Smooth muscle cell (in vitro differentiated cells): Measurements from ENCODE around the gene IRF7. TPM values are rescaled to one million over a fixed set of nuclear protein-coding genes. Genes with fewer than 3 reads are reported as not detected.

ENCODE experiments used
- DNase-seq: peaks from one replicate; lab custom pipeline; 2025; ENCODE audit not compliant: unreplicated experiment; lab: John Stamatoyannopoulos, UW
- H2AFZ ChIP-seq: fragments of 200-600 bp; sonication (generic); 2 replicates; pipeline ENCODE4 v1.6.0; 2016; ENCODE audit warnings: antibody characterized with exemption, low read depth, mild to moderate bottlenecking
- H3F3A ChIP-seq: fragments of 200-600 bp; sonication (generic); 2 replicates; pipeline ENCODE4 v1.6.0; 2017; ENCODE audit warnings: antibody characterized with exemption, low read depth
- H3K27ac ChIP-seq: fragments of 200-600 bp; sonication (generic); 2 replicates; pipeline ENCODE4 v1.5.1; 2016; ENCODE audit warnings: low read depth, mild to moderate bottlenecking
- H3K27me3 ChIP-seq: fragments of 200-600 bp; sonication (generic); 2 replicates; pipeline ENCODE4 v1.6.1; 2016; ENCODE audit warnings: low read depth, mild to moderate bottlenecking
- H3K36me3 ChIP-seq: fragments of 200-600 bp; sonication (generic); 2 replicates; pipeline ENCODE4 v1.5.1; 2016; ENCODE audit warnings: low read depth
- H3K4me1 ChIP-seq: fragments of 200-600 bp; sonication (generic); 2 replicates; pipeline ENCODE4 v1.5.1; 2016; ENCODE audit warnings: low read depth
- H3K4me2 ChIP-seq: fragments of 200-600 bp; sonication (generic); 2 replicates; pipeline ENCODE4 v1.6.0; 2016; ENCODE audit warnings: mild to moderate bottlenecking
- H3K4me3 ChIP-seq: fragments of 200-600 bp; sonication (generic); 2 replicates; pipeline ENCODE4 v1.5.1; 2016; ENCODE audit warnings: mild to moderate bottlenecking
- H3K79me2 ChIP-seq: fragments of 200-600 bp; sonication (generic); 2 replicates; pipeline ENCODE4 v1.6.0; 2016; ENCODE audit warnings: low read depth, mild to moderate bottlenecking
- H3K9ac ChIP-seq: fragments of 200-600 bp; sonication (generic); 2 replicates; pipeline ENCODE4 v1.6.0; 2016; ENCODE audit warnings: low read depth
- H3K9me3 ChIP-seq: fragments of 200-600 bp; sonication (generic); replicated peaks from 2 replicates; pipeline ENCODE4 v1.5.1; 2016; ENCODE audit warnings: low read depth
- H4K20me1 ChIP-seq: fragments of 200-600 bp; sonication (generic); 2 replicates; pipeline ENCODE4 v1.6.0; 2016; ENCODE audit warnings: low read depth
- CTCF ChIP-seq: fragments of 200-600 bp; sonication (generic); IDR thresholded peaks from 2 replicates; pipeline ENCODE4 v1.5.1; 2017; ENCODE audit warnings: borderline replicate concordance, mild to moderate bottlenecking, antibody characterized with exemption; ENCODE audit not compliant: insufficient read depth, poor library complexity, severe bottlenecking
- WGBS: methylation state at CpG from one replicate; pipeline ENCODE4 v1.1.7; 2016; ENCODE audit warnings: low lambda C conversion rate; 5-methylcytosine and 5-hydroxymethylcytosine counted together
- polyA plus RNA-seq: library from polyadenylated mRNA; unstranded; fragments of >200 nt; fragmentation: Nextera tagmentation; extraction: Ambion mirVana; gene quantifications from 2 replicates; pipeline ENCODE4 v1.2.1, GENCODE V29; 2016
- total RNA-seq: library from RNA; depleted of rRNA; stranded (reverse); fragments of >200 nt; gene quantifications from 2 replicates; pipeline ENCODE4 v1.2.3, GENCODE V29; 2014

Gene IRF7
- total and polyA plus RNA-seq, 2 experiments from 2014 or later = 7.1 to 14.3 TPM

GRCh38 chr11:603154-603553 is 12.6 kb downstream of the IRF7 start:
- Histone ChIP-seq H3K4me2 (no peak overlapping the region), H3K27me3 (no peaks in the 10 kb centered on the region), H3F3A (no peaks in the 10 kb centered on the region), H3K4me1 (no peaks in the 10 kb centered on the region), H3K79me2 (no peaks in the 10 kb centered on the region), H2AFZ (no peak overlapping the region), H3K27ac (no peak overlapping the region), H3K36me3 (peaks cover 15% of the 10 kb centered on the region), H3K9me3 (no peaks in the 10 kb centered on the region), H3K9ac (no peak overlapping the region), H3K4me3 (no peak overlapping the region), H4K20me1 (peaks cover 50% of the 10 kb centered on the region)
- WGBS = 96% methylated on average over 13 of the region's 13 CpGs
- DNase-seq = no peak
- no peak for TF ChIP-seq CTCF

DNA sequence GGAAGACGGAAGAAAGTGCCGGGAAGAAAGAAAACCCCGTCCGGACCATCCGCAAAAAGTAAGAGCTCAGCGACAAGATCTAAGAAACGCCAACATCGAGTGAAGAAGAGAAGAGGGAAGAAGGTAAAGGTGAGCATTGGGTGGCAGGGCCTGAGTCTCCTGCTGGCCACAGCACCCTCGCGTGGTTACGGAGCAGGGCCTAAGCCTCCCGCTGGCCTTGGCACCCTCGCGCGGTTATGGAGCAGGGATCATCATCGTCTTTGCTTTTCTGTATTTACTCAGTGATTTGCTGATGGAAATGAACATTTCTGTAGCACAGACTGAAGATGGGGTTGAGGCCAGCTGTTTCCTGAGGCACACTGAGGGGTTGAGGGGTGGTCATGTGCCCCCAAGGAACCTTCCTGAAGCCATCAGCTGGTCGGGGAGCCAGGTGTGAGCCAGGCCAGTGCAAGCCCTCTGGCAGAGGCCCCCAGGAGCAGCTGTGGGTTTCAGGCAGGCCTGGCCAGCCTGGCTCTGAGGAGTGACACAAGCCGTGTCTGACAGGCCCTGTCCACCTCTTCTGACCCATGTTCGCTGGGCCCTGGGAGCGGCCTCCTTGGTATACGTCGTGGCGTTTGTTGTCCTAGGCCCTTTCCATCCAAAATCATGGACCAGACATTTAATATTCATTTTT is 14.0 kb downstream of the IRF7 start:
- Histone ChIP-seq H4K20me1 (peaks cover 64% of the 10 kb centered on the region), H3K9me3 (no peaks in the 10 kb centered on the region), H3K9ac (no peak overlapping the region), H3K27ac (no peak overlapping the region), H2AFZ (no peak overlapping the region), H3K4me3 (no peak overlapping the region), H3F3A (no peaks in the 10 kb centered on the region), H3K4me2 (no peak overlapping the region), H3K4me1 (no peaks in the 10 kb centered on the region), H3K36me3 (peaks cover 11% of the 10 kb centered on the region), H3K79me2 (no peaks in the 10 kb centered on the region), H3K27me3 (no peaks in the 10 kb centered on the region)
- no peak for DNase-seq
- no peak for TF ChIP-seq CTCF
- 97% methylated on average over 23 of the region's 23 CpGs for WGBS

DNA sequence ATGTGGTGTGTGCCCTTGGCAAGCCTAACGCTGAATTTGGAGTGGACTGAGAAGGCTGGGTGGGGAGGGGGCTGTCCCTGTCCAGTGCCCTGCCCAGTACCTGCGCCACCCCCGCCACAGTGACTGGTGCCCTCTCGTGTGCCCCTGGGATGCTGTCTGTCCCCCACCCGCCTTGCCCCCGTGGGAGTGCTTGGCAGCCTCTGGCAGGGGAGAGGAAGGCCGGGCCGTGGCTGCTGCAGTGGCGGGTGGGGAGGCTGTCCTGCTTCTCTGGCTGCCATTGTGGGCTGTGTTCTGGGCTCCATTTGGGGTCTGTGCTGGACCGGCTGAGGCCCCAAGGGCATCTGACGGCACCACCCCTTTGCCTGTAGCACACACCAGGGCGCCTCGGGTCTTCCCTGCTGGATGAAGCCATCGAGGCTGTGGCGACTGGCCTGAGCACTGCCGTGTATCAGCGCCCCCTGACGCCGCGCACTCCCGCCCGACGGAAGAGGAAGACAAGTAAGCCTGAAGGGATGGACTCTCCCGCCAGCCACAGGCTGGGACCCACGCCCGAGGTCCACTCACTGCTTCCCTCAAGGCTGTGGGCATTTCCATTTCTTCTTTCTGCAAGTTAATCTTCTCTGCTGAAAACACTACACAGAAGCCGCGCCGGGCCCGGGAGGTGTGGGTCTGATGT is 17.6 kb downstream of the IRF7 start:
- no peak overlapping the region for H2AFZ ChIP-seq
- no peak overlapping the region for H3K9ac ChIP-seq
- no peaks in the 10 kb centered on the region for H3K4me1 ChIP-seq
- H3K4me2 ChIP-seq = no peak overlapping the region
- peaks cover 6% of the 10 kb centered on the region for H3K36me3 ChIP-seq
- H3K4me3 ChIP-seq = no peak overlapping the region
- no peaks in the 10 kb centered on the region for H3K9me3 ChIP-seq
- peaks cover 79% of the 10 kb centered on the region for H4K20me1 ChIP-seq
- 97% methylated on average over 24 of the region's 30 CpGs for WGBS
- no peaks in the 10 kb centered on the region for H3K27me3 ChIP-seq
- H3K27ac ChIP-seq = no peak overlapping the region
- no peaks in the 10 kb centered on the region for H3F3A ChIP-seq
- TF ChIP-seq CTCF = no peak
- peaks cover 16% of the 10 kb centered on the region for H3K79me2 ChIP-seq
- DNase-seq = no peak
